NCI-H1436 (cell line): ENCODE results near the gene FOXI1.

Experiments
- DNase-seq: peaks from one replicate; lab custom pipeline; 2025; lab: John Stamatoyannopoulos, UW

The FOXI1 gene

DNA sequence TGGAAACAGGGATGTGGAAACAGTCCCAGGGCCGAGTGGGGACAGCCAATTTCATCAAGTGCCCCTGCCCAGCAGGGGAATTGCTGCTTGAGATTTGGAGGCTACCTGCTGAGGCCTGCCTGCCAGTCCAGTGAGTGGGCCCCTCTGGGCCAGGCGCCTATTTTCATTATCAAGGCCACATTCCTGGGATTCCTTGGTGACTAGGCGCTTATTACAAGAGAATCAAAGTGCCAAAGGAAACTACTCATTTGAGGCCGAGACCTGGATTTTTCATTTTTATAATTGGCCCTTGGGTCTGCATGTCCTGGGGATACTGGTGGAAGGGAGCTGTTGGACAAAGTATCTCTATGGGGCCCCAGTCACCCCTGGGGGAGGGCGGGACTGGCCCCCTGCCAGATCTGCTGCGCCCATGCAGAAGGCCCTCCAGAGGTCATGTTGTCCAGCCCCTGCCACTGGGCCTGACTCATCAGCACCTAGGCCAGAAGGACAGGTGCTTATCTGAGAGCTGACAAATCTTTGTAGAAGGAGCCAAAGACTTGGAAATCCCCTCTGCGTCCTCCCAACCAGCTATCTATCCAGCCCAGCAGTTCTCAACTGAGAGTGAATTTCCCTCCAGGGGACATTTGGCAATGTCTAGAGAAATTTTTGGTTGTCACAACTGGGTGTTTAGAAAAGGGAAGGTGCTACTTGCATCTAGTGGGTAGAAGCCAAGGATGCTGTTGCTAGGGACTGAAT is 45.6 kb downstream of the FOXI1 start:
- DNase-seq = no peak

DNA sequence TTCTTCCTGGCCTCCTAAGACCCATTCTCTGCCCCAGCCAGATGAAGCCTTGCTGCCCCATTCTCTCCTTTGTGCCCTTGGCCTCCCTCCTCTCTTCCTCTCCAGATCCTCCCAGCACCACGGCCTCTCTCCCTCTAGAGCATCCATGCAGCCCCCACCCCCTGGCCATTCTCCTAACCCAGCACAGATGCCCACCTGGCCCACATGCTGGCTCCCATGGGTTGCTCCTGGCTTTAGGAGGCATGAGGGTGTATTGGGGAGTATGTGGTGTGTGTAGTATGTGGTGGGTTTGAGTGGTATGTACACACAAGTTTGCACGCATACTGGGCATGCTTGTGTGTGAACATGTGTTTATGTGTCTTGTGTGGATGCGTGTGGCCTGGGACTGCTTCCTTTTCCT is 47.1 kb downstream of the FOXI1 start:
- DNase-seq = no peak

DNA sequence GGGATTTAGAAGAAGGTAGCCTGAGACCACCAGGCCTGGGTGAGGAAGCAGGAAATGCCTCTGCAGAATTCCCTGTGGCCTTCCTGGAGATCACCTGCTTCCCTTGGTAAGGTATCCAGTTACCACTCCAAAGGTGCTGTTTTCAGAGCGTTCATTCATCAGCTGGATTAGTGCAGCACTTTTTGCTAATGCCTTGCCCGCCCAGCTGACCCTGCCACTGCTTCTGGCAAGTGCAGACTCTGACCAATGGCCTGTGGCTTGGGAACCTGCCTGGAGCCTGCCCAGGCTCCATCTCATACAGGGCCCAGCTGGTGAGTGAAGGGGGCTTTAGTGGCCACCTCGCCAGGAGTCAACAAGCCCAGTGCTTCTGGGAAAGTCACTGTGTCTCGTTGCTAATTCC is 48.6 kb downstream of the FOXI1 start:
- DNase-seq = no peak

DNA sequence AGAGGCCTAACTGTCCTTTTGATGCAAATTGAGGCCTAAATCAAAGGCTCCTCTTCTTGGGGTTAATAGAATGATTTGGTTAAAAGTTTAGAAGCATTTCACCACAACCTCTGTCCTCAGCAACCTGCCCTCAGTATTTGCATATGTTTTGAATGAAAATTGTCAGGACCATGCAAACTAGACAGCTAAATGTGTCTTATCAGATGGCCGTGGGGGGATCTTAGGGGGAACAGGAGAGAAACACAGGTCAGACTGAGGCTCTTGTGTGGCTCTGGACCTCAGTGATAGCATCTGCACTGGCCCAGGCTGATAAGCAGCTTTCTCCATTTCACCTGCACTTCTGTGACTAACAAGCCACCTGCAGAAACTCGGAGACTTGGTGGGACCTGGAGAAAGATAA is 49.0 kb downstream of the FOXI1 start:
- DNase-seq = no peak

DNA sequence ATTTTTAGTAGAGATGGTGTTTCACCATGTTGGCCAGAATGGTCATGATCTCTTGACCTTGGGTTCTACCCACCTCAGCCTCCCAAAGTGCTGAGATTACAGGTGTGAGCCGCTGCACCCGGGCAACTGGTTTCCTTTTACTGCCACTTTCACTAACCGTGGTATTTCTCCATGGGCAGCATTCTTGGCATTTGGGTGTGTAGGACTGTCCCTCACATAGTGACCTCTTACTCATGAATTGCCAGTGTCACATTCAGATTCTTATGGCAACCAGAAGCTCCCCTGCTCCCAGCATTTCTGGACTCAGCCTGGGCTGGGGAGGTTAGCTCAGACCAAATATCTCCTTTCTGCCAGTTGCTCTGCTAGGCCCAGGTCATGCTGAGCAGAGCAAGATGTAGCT is 50.1 kb downstream of the FOXI1 start:
- DNase-seq = no peak

DNA sequence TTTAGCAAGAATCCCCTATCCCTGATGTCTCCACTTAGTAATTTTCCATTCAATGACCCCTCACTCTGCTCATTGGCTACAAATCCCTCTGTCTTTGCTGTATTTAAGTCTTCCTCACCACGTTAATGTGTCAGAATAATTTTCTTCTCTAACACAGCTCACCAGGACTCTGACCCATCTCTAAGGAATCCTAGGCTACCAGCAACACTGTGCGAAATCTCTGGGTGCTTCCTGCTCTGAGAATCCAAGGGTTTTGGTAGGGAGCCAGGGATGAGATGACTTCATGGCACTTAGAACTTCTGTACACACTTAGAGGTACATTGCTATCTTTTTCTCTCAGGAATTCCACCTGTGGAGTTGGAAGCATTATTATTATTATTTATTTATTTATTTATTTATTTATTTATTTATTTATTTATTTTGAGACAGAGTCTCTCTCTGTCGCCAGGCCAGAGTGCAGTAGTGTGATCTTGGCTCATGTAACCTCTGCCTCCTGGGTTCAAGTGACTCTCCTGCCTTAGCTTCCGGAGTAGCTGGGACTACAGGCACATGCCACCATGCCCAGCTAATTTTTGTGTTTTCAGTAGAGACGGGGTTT is 53.5 kb downstream of the FOXI1 start:
- DNase-seq = no peak
